Measurements from ENCODE around the gene TM4SF1. TPM values are rescaled to one million over a fixed set of nuclear protein-coding genes. Genes with fewer than 3 reads are reported as not detected.

Gene TM4SF1
- total RNA-seq, 4 donors from 2014 or later = 15.2 to 55.3 (median 25.8) TPM

DNA sequence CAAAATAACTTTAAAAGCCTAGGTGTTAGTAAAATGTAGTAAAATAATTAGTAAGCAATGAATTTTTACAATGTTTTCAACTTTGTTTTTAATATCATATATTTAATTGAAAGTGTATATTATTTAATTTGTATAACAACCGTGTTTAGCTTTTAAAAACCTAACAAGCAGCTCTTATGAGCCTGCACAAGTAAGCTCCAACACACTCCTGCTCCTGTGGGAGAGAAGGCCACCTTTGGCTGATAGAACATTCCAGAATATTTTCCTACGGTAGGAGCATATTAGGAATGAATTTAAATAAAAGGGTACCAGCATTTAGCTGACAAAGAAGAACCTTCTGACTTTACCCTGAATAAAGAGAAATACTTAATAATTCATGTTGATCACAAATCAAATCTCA lies 40.3 kb upstream of the TM4SF1 start:
- no peak for DNase-seq
- Histone ChIP-seq H3K27ac (no peak overlapping the region), H3K36me3 (no peaks in the 10 kb centered on the region), H3K27me3 (no peaks in the 10 kb centered on the region), H3K4me1 (no peaks in the 10 kb centered on the region), H3K9me3 (no peaks in the 10 kb centered on the region), H3K4me3 (no peak overlapping the region)
- TF ChIP-seq POLR2A (IDR thresholded peaks at IDR 0.05) (no peak), CTCF (IDR thresholded peaks at IDR 0.05) (no peak)

DNA sequence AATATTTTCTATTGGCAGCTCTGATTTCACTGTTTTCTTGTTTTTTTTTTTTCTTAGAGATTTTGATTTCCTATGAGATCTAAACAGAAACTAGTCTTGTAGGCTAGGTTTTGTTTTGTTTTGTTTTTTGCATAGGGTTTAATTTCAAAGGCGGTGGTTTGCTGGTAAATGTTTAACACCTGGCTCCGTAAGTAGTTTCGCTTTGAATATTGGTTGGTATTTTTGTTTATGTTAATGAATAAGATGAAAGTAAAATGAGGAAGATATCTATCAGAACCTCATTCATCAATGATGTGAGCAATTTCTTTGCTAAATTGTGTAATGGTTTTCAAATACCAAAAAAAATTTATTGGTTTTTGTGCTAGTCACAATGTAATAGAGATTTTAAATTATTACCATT lies 39.7 kb upstream of the TM4SF1 start:
- no peaks in the 10 kb centered on the region for H3K36me3 ChIP-seq
- TF ChIP-seq POLR2A (IDR thresholded peaks at IDR 0.05) (no peak), CTCF (IDR thresholded peaks at IDR 0.05) (no peak)
- H3K27me3 ChIP-seq = no peaks in the 10 kb centered on the region
- no peak overlapping the region for H3K27ac ChIP-seq
- DNase-seq = no peak
- H3K9me3 ChIP-seq = no peaks in the 10 kb centered on the region
- no peaks in the 10 kb centered on the region for H3K4me1 ChIP-seq
- no peak overlapping the region for H3K4me3 ChIP-seq

- Histone ChIP-seq H3K4me3 (no peak overlapping the region), H3K4me1 (no peaks in the 10 kb centered on the region), H3K9me3 (no peaks in the 10 kb centered on the region), H3K27me3 (no peaks in the 10 kb centered on the region), H3K27ac (peak overlapping the region in 1 of 4 donors; percentile 8), H3K36me3 (no peaks in the 10 kb centered on the region)
- no peak for DNase-seq
- TF ChIP-seq CTCF (IDR thresholded peaks at IDR 0.05) = no peak
- no peak for TF ChIP-seq POLR2A (IDR thresholded peaks at IDR 0.05)
Measured at GRCh38 chr3:149415484-149415883, 38.0 kb upstream of the TM4SF1 start.

DNA sequence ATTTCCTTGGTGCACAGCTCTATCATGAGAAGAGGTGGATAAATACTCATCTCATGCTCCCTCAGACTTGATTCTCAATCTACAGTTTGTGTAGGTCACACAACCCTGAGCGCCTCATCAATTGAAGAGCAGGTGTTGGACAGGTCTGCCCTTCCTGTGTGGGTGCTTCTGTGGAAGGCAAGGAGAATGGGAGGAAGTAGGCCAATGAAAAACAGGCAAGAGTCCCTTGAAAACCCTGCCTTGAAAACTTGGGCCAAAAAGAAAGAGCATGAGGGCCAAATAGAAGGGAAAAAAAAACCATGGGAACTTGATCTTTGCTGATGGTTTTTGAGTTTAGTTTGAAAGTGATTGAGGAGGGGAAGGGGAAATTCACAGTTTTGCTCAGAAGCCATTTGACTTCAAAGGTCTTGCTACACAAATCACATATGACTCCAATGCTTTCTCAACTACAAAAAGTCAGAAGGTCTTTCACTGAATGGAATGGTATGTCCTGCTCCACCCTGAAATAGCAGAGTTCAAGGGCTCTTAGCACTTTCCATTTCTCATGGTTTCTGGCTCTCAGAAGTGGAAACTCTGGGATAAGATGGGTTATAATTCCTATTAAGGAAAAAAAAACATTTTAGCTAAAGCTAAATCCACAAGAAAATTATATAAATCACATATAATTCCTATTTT lies 37.2 kb upstream of the TM4SF1 start:
- Histone ChIP-seq H3K27ac (peak overlapping the region in 1 of 4 donors; percentile 8), H3K4me3 (no peak overlapping the region), H3K36me3 (no peaks in the 10 kb centered on the region), H3K27me3 (no peaks in the 10 kb centered on the region), H3K4me1 (no peaks in the 10 kb centered on the region), H3K9me3 (no peaks in the 10 kb centered on the region)
- TF ChIP-seq CTCF (IDR thresholded peaks at IDR 0.05) (no peak), POLR2A (IDR thresholded peaks at IDR 0.05) (no peak)
- DNase-seq = no peak

- H3K27ac ChIP-seq = no peak overlapping the region
- no peaks in the 10 kb centered on the region for H3K36me3 ChIP-seq
- no peak overlapping the region for H3K4me3 ChIP-seq
- no peak for TF ChIP-seq CTCF (IDR thresholded peaks at IDR 0.05)
- TF ChIP-seq POLR2A (IDR thresholded peaks at IDR 0.05) = no peak
- no peaks in the 10 kb centered on the region for H3K9me3 ChIP-seq
- H3K27me3 ChIP-seq = no peaks in the 10 kb centered on the region
- no peaks in the 10 kb centered on the region for H3K4me1 ChIP-seq
- DNase-seq = no peak
Measured at GRCh38 chr3:149411583-149411982, 34.1 kb upstream of the TM4SF1 start.

DNA sequence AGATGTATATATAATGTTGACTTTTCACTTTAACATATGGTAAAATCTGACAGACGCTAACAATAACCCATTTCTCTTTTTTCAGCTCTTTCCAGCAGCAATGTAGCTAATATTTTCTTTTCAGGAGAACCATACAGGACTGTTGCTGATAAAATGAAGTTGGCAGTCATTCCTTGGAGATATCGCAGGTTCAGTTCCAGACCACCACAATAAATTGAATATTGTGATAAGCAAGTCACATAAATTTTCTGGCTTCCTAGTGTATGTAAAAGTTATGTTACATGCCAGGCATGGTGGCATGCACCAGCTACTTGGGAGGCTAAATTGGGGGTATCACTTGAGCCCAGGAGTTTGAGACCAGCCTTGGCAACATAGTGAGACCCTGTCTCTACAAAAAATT lies 31.9 kb upstream of the TM4SF1 start:
- DNase-seq = no peak
- Histone ChIP-seq H3K4me1 (no peaks in the 10 kb centered on the region), H3K9me3 (no peaks in the 10 kb centered on the region), H3K27ac (no peak overlapping the region), H3K36me3 (no peaks in the 10 kb centered on the region), H3K27me3 (no peaks in the 10 kb centered on the region), H3K4me3 (no peak overlapping the region)
- TF ChIP-seq CTCF (IDR thresholded peaks at IDR 0.05) = no peak
- TF ChIP-seq POLR2A (IDR thresholded peaks at IDR 0.05) = no peak

Measured in Peyer's patch (tissue), 4 donors.